Suprapubic skin (tissue), 4 donors: ENCODE data around the gene ZDHHC12.

Experiments
- EP300 ChIP-seq: sonication (generic); formaldehyde crosslinking; IDR thresholded peaks from one replicate; pipeline ENCODE4 v1.6.1; 2017; ENCODE audit warnings: antibody characterized with exemption
- POLR2A ChIP-seq, 2 donors: fragments of 450-650 bp; IDR thresholded peaks; one replicate each; pipeline ENCODE4 v1.6.1; 2017; ENCODE audit warnings: antibody characterized with exemption in 2 of 2, mild to moderate bottlenecking in 2 of 2, moderate library complexity in 2 of 2
- POLR2AphosphoS5 ChIP-seq, 3 donors: sonication (generic); formaldehyde crosslinking; IDR thresholded peaks; one replicate each; pipeline ENCODE4 v1.6.1; 2017; ENCODE audit warnings: antibody characterized with exemption in 3 of 3
- TF ChIP-seq, protein P1 (sequence below), 2 donors: fragments of 200-600 bp in 1 of 2; fragments of 450-650 bp in 1 of 2; sonication (generic) in 1 of 2; IDR thresholded peaks; one replicate each; pipeline ENCODE4 v1.5.1; 2016 to 2019; ENCODE audit warnings: antibody characterized with exemption in 2 of 2, mild to moderate bottlenecking in 1 of 2, moderate library complexity in 1 of 2

DNA sequence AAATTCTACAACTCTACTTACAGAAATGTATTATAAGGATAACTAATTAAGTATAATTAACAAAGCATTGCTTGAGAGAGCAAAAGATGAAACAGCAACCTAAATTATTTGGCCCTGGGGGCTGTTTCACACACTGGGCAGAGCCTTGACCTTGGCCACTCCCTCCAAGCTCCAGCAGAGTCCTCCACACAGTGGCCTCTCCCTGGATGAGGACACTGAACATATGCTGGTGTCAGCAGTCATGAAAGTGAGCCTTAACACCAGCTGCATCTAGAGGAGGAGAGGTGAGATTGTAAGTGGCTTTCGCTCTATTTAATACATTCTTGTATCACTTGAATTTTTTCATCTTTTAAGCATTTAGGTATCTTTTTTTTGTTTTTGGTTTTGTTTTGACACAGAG, 23.3 kb upstream of the ZDHHC12 start:
- no peak for TF ChIP-seq EP300
- TF ChIP-seq, protein P1, sequence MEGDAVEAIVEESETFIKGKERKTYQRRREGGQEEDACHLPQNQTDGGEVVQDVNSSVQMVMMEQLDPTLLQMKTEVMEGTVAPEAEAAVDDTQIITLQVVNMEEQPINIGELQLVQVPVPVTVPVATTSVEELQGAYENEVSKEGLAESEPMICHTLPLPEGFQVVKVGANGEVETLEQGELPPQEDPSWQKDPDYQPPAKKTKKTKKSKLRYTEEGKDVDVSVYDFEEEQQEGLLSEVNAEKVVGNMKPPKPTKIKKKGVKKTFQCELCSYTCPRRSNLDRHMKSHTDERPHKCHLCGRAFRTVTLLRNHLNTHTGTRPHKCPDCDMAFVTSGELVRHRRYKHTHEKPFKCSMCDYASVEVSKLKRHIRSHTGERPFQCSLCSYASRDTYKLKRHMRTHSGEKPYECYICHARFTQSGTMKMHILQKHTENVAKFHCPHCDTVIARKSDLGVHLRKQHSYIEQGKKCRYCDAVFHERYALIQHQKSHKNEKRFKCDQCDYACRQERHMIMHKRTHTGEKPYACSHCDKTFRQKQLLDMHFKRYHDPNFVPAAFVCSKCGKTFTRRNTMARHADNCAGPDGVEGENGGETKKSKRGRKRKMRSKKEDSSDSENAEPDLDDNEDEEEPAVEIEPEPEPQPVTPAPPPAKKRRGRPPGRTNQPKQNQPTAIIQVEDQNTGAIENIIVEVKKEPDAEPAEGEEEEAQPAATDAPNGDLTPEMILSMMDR (IDR thresholded peaks at IDR 0.05): no peak
- TF ChIP-seq POLR2A (IDR thresholded peaks at IDR 0.05): no peak
- no peak for TF ChIP-seq POLR2AphosphoS5 (IDR thresholded peaks at IDR 0.05)
